Measurements from ENCODE around the gene KIAA0232. TPM values are rescaled to one million over a fixed set of nuclear protein-coding genes. Genes with fewer than 3 reads are reported as not detected.

KIAA0232 gene
- total and polyA plus RNA-seq, 2 of the 8 experiments (the other 6 are each of a cell fraction or from before 2014, with no cell fraction given): 5.6 to 23.3 TPM

GRCh38 chr4:6813725-6814124 lies 31.2 kb downstream of the KIAA0232 start:
- Histone ChIP-seq H3K14ac (ENCODE audit: insufficient read length) (no peak overlapping the region), H4K20me1 (replicated peaks in 1 of 2; ENCODE audit: control insufficient read depth in 1 of 2, insufficient read depth in 2 of 2, low read length in 2 of 2) (peaks cover 2 to 9% of the 10 kb centered on the region in 2 experiments), H2BK20ac (ENCODE audit: low read length) (no peak overlapping the region), H4K91ac (replicated peaks; ENCODE audit: insufficient read length, low read length) (no peak overlapping the region), H4K5ac (ENCODE audit: insufficient read length, low read depth, low read length) (no peak overlapping the region), H2BK15ac (ENCODE audit: low read length) (no peak overlapping the region), H3K56ac (replicated peaks; ENCODE audit: insufficient read length, low read depth, low read length) (no peak overlapping the region), H3K23ac (ENCODE audit: insufficient read length) (no peak overlapping the region), H2BK12ac (ENCODE audit: low read depth, low read length) (no peak overlapping the region), H4K8ac (ENCODE audit: extremely low read depth, insufficient read depth, low read length) (no peak overlapping the region), H3K79me1 (ENCODE audit: low read depth, low read length) (no peaks in the 10 kb centered on the region), H2BK5ac (ENCODE audit: low read depth, low read length) (no peak overlapping the region), H3K79me2 (ENCODE audit: control insufficient read depth in 1 of 2, insufficient read depth in 2 of 2, low read length in 2 of 2) (peaks cover 0 to 60% of the 10 kb centered on the region in 2 experiments; a peak in 2 of 4 replicates), H2AK5ac (ENCODE audit: low read depth, low read length) (no peak overlapping the region), H3K36me3 (ENCODE audit: control insufficient read depth in 2 of 4, insufficient read depth in 4 of 4, low read length in 3 of 4) (peaks cover 0 to 5% (median 0%) of the 10 kb centered on the region in 4 experiments; a peak in 2 of 8 replicates), H3K9me3 (ENCODE audit: insufficient read depth in 2 of 2, low read depth in 1 of 2, low read length in 1 of 2) (peaks cover 0 to 5% of the 10 kb centered on the region in 2 experiments; a peak in 1 of 4 replicates), H3K23me2 (ENCODE audit: low read depth, low read length) (no peaks in the 10 kb centered on the region), H3K27me3 (replicated peaks in 1 of 4; ENCODE audit: control insufficient read depth in 3 of 4, extremely low read depth in 1 of 4, insufficient read depth in 3 of 4, low read length in 3 of 4) (no peaks in the 10 kb centered on the region), H3K4me3 (ENCODE audit: extremely low read depth in 1 of 4, insufficient read depth in 2 of 4, low read depth in 3 of 4, low read length in 4 of 4) (no peak overlapping the region), H3K4ac (replicated peaks; ENCODE audit: insufficient read length, low read depth, low read length) (no peak overlapping the region), H2BK120ac (replicated peaks; ENCODE audit: low read depth, low read length) (no peak overlapping the region), H3K27ac (ENCODE audit: low read depth, low read length) (no peak overlapping the region), H3K4me2 (ENCODE audit: insufficient read depth in 1 of 2, low read depth in 2 of 2, low read length in 2 of 2) (no peak overlapping the region), H3K18ac (ENCODE audit: extremely low read depth, low read length) (no peak overlapping the region), H3K4me1 (replicated peaks in 1 of 4; ENCODE audit: control insufficient read depth in 3 of 4, insufficient read depth in 4 of 4, low read length in 3 of 4) (peaks cover 0 to 2% (median 0%) of the 10 kb centered on the region in 4 experiments; a peak in 1 of 7 replicates), H3K9ac (replicated peaks in 1 of 4; ENCODE audit: extremely low read depth in 1 of 4, low read depth in 3 of 4, low read length in 3 of 4) (no peak overlapping the region), H2AFZ (ENCODE audit: low read length) (no peak overlapping the region)
- FAIRE-seq (no peak), DNase-seq (ENCODE audit: low read depth in 1 of 2, low spot score in 2 of 2) (no peak)
- POLR2A ChIA-PET (ENCODE audit: partially characterized antibody): no interaction called here
- 77% methylated on average over 3 of the region's 3 CpGs; no CpG with 5 or more reads in 1 of the 2 experiments for WGBS, 2 experiments (ENCODE audit: extremely low coverage in 1 of 2, insufficient coverage in 1 of 2, insufficient read length in 1 of 2, insufficient replicate concordance in 2 of 2, low coverage in 1 of 2, low lambda C conversion rate in 2 of 2, missing lambda C conversion rate in 1 of 2)
- CTCF ChIA-PET (ENCODE audit: partially characterized antibody): no interaction called here
- TF ChIP-seq SIRT6 (IDR thresholded peaks at IDR 0.05; ENCODE audit: low read length): no peak
- no peak for TF ChIP-seq SP4 (IDR thresholded peaks at IDR 0.05; ENCODE audit: low read length)
- no peak for TF ChIP-seq CEBPB (IDR thresholded peaks at IDR 0.05; ENCODE audit: low read depth, low read length)
- no peak for TF ChIP-seq CREB1 (IDR thresholded peaks at IDR 0.05)
- TF ChIP-seq JUN (IDR thresholded peaks at IDR 0.05; ENCODE audit: low read depth, low read length): no peak

Measured in H1 (cell line).